GM18499 (cell line): Measurements from ENCODE around the gene HDAC4.

Experiments used
- ATAC-seq: cut with Tn5 transposase; IDR thresholded peaks from one replicate; pipeline ENCODE4 v1.9.1; 2021; ENCODE audit warnings: moderate number of reproducible peaks; ENCODE audit not compliant: insufficient read depth, unreplicated experiment

HDAC4 gene

GRCh38 chr2:239386001-239386670 lies 14.7 kb downstream of the HDAC4 start:
- no peak for ATAC-seq

GRCh38 chr2:239385096-239386000 lies 15.5 kb downstream of the HDAC4 start:
- no peak for ATAC-seq

DNA sequence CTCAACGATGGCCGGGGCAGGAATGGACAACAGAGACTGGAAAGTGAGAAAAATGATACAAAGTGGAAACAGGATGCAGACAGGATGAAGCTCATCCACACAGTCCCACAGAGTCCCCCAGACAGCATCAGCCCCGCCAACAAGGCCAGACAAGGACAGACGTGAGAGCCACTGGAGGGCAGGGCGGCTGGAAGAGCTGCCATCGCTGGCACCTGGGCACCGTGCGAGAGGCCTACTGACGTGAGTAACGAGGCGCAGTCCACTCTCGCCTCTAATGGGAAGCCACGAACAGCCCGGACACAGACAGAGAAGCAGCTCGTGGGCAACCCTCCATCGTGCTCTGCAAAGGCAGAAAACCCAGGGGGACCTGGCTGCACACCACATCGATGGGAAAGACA lies 17.1 kb downstream of the HDAC4 start:
- ATAC-seq = no peak

GRCh38 chr2:239383036-239383758 lies 17.6 kb downstream of the HDAC4 start:
- ATAC-seq = no peak

DNA sequence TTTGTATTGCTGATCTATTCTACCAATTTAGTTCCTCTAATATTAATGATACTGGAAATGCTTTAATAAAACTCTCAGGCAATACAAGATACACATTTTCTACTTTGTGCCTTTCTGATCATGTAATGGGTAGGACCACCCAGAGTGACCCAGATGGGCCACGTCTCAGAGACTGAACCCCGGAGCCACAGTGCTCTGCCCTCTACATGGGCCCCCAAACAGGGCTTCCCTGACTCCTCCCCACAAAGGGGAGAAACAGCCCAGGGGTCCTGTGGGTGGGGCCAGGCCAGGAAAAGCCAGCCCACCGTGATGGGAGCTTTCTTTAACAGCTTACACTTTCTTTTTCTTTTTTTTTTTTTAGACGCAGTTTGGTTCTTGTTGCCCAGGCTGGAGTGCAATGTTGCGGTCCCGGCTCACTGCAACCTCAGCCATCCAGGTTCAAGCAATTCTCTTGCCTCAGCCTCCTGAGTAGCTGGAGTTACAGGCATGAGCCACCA lies 18.4 kb downstream of the HDAC4 start:
- ATAC-seq = no peak

GRCh38 chr2:239381709-239382134 lies 19.1 kb downstream of the HDAC4 start:
- ATAC-seq = peak; percentile 44

- ATAC-seq = peak; percentile 24
Observed at GRCh38 chr2:239380831-239381708, 19.8 kb downstream of the HDAC4 start.

GRCh38 chr2:239379641-239380170 lies 21.1 kb downstream of the HDAC4 start:
- ATAC-seq = no peak

DNA sequence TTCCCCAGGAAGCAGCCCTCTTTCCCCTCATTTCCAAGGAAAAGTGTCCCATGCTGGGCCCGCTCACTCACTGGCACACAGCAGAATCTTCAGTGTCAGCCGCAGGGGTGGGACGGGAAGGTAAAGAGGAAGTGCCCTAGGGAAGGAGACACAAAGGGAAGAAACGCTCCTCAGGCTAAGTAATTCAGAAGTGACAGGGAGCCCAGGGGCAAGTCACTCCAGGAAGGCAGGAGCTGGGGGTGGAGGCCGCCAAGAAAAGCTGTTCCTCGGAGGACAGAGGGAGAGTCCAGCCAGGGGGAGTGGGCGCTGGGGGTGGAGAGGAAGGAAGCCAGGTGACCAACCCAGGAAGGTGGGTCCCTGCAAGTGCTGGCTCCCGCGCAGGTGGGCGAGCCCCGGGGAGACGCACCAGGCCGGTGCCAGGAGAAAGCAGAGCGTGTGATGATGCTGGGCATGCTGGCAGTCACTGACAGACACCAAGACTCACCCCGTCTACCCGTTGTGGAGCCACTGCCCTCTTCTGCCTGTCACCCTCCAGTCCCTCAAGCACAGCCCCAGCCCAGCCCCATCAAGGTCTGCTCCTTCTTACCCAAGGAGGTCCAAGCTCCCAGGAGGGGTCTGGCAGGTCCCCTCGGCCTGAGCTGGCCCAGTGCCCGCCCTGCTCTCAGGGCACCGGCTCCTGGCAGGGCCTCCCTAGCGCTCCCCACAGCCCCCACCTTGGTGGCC lies 21.7 kb downstream of the HDAC4 start:
- ATAC-seq = no peak

- ATAC-seq = no peak
Observed at GRCh38 chr2:239378021-239378917, 22.6 kb downstream of the HDAC4 start.

DNA sequence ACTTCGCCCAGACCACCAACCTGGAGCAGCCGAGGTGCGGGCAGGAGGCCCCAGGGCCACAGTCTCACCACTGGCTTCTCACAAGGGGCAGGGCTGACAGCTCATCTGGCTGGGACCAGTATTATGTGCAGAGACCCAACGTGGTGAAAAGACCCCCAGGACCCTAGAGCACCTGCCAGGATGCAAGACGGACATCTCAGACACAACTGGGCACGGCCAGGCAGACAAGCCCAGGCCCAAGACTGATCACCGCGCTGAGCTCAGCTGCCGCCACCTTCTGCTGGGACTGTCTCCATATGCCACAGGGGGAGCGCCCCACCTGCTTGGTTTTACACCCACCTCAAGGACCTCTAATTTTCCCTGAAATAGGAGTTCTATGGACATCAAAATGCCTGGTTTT lies 23.2 kb downstream of the HDAC4 start:
- no peak for ATAC-seq

DNA sequence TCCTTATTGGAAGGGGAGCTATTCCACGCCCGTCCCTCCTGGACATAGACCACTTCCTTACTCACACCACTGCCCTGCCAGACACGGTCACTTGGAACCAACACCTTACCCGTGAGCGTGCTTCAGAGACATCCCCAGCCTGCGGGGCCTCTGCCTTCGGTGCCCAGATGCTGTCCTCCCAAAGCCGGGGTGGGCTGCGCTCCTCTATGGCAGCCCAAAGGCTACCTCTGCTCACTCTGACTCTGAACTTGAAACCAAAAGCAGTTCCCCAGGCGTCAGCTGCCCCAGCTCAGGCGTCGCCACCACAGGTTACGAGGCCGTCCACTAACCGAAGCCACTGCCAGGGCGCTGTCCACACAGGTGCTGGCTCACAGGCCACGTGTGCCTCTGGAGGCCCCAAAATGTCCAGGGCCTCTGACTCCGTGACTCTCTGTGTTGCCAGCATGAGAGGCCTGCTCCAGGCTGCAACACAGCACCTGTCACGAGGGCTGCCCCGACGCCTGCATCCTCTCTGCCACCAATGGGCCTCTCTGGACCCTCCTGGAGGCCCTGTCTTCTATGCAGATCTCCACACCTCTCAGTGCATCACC lies 23.8 kb downstream of the HDAC4 start:
- ATAC-seq = no peak

DNA sequence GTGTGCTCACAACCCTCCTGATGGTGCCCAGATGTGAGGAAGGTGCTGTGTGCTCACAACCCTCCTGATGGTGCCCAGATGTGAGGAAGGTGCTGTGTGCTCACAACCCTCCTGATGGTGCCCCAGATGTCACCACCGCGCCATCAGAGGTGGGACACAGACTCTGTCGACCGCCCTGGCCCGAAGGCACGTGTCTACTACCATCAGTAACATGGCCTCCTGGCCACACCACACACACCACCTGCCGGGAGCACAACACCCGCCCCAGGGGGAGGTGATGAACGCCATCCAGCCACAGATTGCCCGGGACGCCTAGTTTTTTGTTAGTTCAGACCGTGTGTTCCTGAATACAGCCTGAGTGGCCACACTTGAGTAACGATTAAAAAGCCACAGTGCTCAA lies 24.5 kb downstream of the HDAC4 start:
- no peak for ATAC-seq

GRCh38 chr2:239375278-239376061 lies 25.4 kb downstream of the HDAC4 start:
- no peak for ATAC-seq

DNA sequence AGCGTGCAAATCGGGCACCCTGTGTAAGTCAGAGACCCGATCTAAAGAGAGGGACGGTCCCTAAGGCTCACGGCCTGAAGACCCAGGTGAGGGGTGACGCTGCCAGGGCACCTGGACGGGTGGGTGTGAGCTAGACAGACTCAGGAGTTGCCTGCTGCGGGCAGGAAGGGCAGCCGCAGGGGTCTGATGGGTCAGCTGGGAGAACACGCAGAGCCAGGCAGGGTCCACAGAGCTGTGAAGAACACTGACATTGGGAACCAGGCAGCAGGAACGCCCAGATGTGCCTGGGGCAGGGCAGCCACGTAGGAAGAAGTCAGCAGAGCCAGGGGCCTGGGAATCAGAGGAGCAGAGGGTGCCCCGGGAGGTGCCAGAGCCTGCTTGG lies 25.9 kb downstream of the HDAC4 start:
- no peak for ATAC-seq

DNA sequence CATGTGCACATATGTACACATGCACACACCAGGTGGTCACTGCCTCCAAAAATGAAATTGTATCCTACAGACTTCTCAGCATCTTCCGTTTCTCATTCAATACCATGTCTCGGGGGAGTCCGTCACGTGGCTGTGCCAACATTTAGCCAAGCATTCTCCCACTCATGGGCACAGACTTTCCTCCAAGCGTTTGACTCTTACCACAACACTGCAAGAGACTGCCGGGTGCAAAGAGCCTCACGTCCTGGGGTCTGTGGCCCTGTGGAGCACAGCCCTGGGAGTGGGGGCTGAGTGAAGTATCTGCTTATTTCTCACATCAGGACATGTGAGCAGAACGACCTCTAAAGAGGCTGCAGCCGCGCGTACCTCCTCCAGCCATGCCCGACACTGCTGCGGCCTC lies 28.0 kb downstream of the HDAC4 start:
- no peak for ATAC-seq
